Activated CD4-positive, alpha-beta T cell treated with anti-CD3 and anti-CD28 coated beads, Interleukin-2, amount 50 U/mL, for 1 hour (primary cell): ENCODE data around the gene SERP2.

ENCODE experiments used
- DNase-seq: peaks from one replicate; pipeline ENCODE4 v3.0.0-alpha.2; 2020

SERP2 gene

GRCh38 chr13:44389060-44389666, 15.5 kb downstream of the SERP2 start:
- no peak for DNase-seq

GRCh38 chr13:44389876-44390275, 16.3 kb downstream of the SERP2 start:
- DNase-seq = no peak

GRCh38 chr13:44393391-44393790, 19.8 kb downstream of the SERP2 start:
- no peak for DNase-seq

GRCh38 chr13:44394658-44395057, 21.0 kb downstream of the SERP2 start:
- DNase-seq = no peak

GRCh38 chr13:44395976-44396694, 22.5 kb downstream of the SERP2 start:
- no peak for DNase-seq

- DNase-seq = no peak
These were observed 23.3 kb downstream of the SERP2 start for GRCh38 chr13:44396701-44397580.

- no peak for DNase-seq
These were observed 24.2 kb downstream of the SERP2 start for GRCh38 chr13:44397766-44398223.

- no peak for DNase-seq
These were observed 25.0 kb downstream of the SERP2 start for GRCh38 chr13:44398606-44399005.

- no peak for DNase-seq
These were observed 25.4 kb downstream of the SERP2 start for GRCh38 chr13:44399074-44399473.

GRCh38 chr13:44400736-44401135, 27.1 kb downstream of the SERP2 start:
- no peak for DNase-seq

GRCh38 chr13:44401577-44401976, 28.0 kb downstream of the SERP2 start:
- no peak for DNase-seq

GRCh38 chr13:44402899-44403445, 29.3 kb downstream of the SERP2 start:
- DNase-seq = no peak

- no peak for DNase-seq
These were observed 29.9 kb downstream of the SERP2 start for GRCh38 chr13:44403461-44404056.

- DNase-seq = no peak
These were observed 30.9 kb downstream of the SERP2 start for GRCh38 chr13:44404261-44405132.

- DNase-seq = no peak
These were observed 33.0 kb downstream of the SERP2 start for GRCh38 chr13:44406617-44407016.

GRCh38 chr13:44407379-44407778, 33.8 kb downstream of the SERP2 start:
- no peak for DNase-seq

- no peak for DNase-seq
These were observed 34.3 kb downstream of the SERP2 start for GRCh38 chr13:44407891-44408290.

- DNase-seq = no peak
These were observed 36.0 kb downstream of the SERP2 start for GRCh38 chr13:44409595-44409994.

GRCh38 chr13:44410328-44410859, 36.8 kb downstream of the SERP2 start:
- no peak for DNase-seq

- DNase-seq = no peak
These were observed 38.2 kb downstream of the SERP2 start for GRCh38 chr13:44411841-44412240.

GRCh38 chr13:44412346-44412935, 38.8 kb downstream of the SERP2 start:
- DNase-seq = no peak
